Measurements from ENCODE around the gene ALKBH4. TPM values are rescaled to one million over a fixed set of nuclear protein-coding genes. Genes with fewer than 3 reads are reported as not detected.

ALKBH4 gene
- polyA plus RNA-seq, 1 donor from 2014 or later, result 27.2 TPM

- Histone ChIP-seq H3F3A (ENCODE audit: insufficient read depth, low read length, poor library complexity, severe bottlenecking) (no peaks in the 10 kb centered on the region), H3K27ac (ENCODE audit: low read length) (no peak overlapping the region), H4K20me1 (ENCODE audit: insufficient read depth) (no peaks in the 10 kb centered on the region), H3K27me3 (ENCODE audit: insufficient read depth, low read depth, low read length) (no peaks in the 10 kb centered on the region), H3K9me2 (ENCODE audit: insufficient read depth, low read length) (no peaks in the 10 kb centered on the region), H3K36me3 (ENCODE audit: insufficient read depth, low read length) (no peaks in the 10 kb centered on the region), H2AFZ (ENCODE audit: low read depth, low read length) (no peak overlapping the region), H3K9ac (ENCODE audit: low read length) (no peak overlapping the region), H3K4me3 (ENCODE audit: low read length) (no peak overlapping the region), H3K4me2 (ENCODE audit: low read length) (no peak overlapping the region), H3K79me2 (replicated peaks; ENCODE audit: insufficient read depth, low read length) (peaks cover 11% of the 10 kb centered on the region), H3K9me3 (ENCODE audit: low read length) (no peaks in the 10 kb centered on the region)
- no peak for TF ChIP-seq EZH2 (IDR thresholded peaks at IDR 0.05; ENCODE audit: borderline replicate concordance, insufficient read depth, low read length, poor library complexity, severe bottlenecking)
- TF ChIP-seq MXI1 (conservative IDR thresholded peaks at IDR 0.05; ENCODE audit: poor library complexity, severe bottlenecking), result no peak
Observed at GRCh38 chr7:102468478-102469350, 4.1 kb upstream of the ALKBH4 start.

- H3F3A ChIP-seq (ENCODE audit: insufficient read depth, low read length, poor library complexity, severe bottlenecking), result no peaks in the 10 kb centered on the region
- no peak overlapping the region for H3K4me3 ChIP-seq (ENCODE audit: low read length)
- no peaks in the 10 kb centered on the region for H3K27me3 ChIP-seq (ENCODE audit: insufficient read depth, low read depth, low read length)
- H4K20me1 ChIP-seq (ENCODE audit: insufficient read depth), result no peaks in the 10 kb centered on the region
- H3K79me2 ChIP-seq (replicated peaks; ENCODE audit: insufficient read depth, low read length), result peaks cover 14% of the 10 kb centered on the region
- H3K27ac ChIP-seq (ENCODE audit: low read length), result no peak overlapping the region
- no peak overlapping the region for H2AFZ ChIP-seq (ENCODE audit: low read depth, low read length)
- TF ChIP-seq REST (IDR thresholded peaks at IDR 0.05; ENCODE audit: borderline replicate concordance) (no peak), EZH2 (IDR thresholded peaks at IDR 0.05; ENCODE audit: borderline replicate concordance, insufficient read depth, low read length, poor library complexity, severe bottlenecking) (no peak), MXI1 (conservative IDR thresholded peaks at IDR 0.05; ENCODE audit: poor library complexity, severe bottlenecking) (no peak), EP300 (conservative IDR thresholded peaks at IDR 0.05; ENCODE audit: poor library complexity, severe bottlenecking) (no peak), SMC3 (conservative IDR thresholded peaks at IDR 0.05; ENCODE audit: poor library complexity) (no peak), TAF1 (IDR thresholded peaks at IDR 0.05; ENCODE audit: low read depth) (no peak), POLR2AphosphoS5 (IDR thresholded peaks at IDR 0.05) (no peak), RAD21 (conservative IDR thresholded peaks at IDR 0.05) (no peak)
- TF ChIP-seq, protein P1, sequence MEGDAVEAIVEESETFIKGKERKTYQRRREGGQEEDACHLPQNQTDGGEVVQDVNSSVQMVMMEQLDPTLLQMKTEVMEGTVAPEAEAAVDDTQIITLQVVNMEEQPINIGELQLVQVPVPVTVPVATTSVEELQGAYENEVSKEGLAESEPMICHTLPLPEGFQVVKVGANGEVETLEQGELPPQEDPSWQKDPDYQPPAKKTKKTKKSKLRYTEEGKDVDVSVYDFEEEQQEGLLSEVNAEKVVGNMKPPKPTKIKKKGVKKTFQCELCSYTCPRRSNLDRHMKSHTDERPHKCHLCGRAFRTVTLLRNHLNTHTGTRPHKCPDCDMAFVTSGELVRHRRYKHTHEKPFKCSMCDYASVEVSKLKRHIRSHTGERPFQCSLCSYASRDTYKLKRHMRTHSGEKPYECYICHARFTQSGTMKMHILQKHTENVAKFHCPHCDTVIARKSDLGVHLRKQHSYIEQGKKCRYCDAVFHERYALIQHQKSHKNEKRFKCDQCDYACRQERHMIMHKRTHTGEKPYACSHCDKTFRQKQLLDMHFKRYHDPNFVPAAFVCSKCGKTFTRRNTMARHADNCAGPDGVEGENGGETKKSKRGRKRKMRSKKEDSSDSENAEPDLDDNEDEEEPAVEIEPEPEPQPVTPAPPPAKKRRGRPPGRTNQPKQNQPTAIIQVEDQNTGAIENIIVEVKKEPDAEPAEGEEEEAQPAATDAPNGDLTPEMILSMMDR (IDR thresholded peaks at IDR 0.05; ENCODE audit: poor library complexity, severe bottlenecking), result no peak
- no peaks in the 10 kb centered on the region for H3K36me3 ChIP-seq (ENCODE audit: insufficient read depth, low read length)
- no peak overlapping the region for H3K4me2 ChIP-seq (ENCODE audit: low read length)
- H3K9me3 ChIP-seq (ENCODE audit: low read length), result no peaks in the 10 kb centered on the region
- H3K9ac ChIP-seq (ENCODE audit: low read length), result no peak overlapping the region
- no peaks in the 10 kb centered on the region for H3K9me2 ChIP-seq (ENCODE audit: insufficient read depth, low read length)
Observed at GRCh38 chr7:102467581-102468477, 3.2 kb upstream of the ALKBH4 start.
